Stimulated activated CD8-positive, alpha-beta memory T cell treated with anti-CD3 and anti-CD28 coated beads, Interleukin-7, amount 100 ng/mL, for 4 hours (primary cell): ENCODE data around the gene C3orf52.
"Not testable (repeated sequence)": the region's sequence is repeated elsewhere in the genome, so short reads cannot be mapped to it uniquely, and the experiment has no call there.

Source experiments
- DNase-seq, 2 donors: peaks; one replicate each; pipeline ENCODE4 v3.0.0-alpha.2; 2020; ENCODE audit warnings: low read depth in 2 of 2

Gene C3orf52, protein sequence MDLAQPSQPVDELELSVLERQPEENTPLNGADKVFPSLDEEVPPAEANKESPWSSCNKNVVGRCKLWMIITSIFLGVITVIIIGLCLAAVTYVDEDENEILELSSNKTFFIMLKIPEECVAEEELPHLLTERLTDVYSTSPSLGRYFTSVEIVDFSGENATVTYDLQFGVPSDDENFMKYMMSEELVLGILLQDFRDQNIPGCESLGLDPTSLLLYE

DNA sequence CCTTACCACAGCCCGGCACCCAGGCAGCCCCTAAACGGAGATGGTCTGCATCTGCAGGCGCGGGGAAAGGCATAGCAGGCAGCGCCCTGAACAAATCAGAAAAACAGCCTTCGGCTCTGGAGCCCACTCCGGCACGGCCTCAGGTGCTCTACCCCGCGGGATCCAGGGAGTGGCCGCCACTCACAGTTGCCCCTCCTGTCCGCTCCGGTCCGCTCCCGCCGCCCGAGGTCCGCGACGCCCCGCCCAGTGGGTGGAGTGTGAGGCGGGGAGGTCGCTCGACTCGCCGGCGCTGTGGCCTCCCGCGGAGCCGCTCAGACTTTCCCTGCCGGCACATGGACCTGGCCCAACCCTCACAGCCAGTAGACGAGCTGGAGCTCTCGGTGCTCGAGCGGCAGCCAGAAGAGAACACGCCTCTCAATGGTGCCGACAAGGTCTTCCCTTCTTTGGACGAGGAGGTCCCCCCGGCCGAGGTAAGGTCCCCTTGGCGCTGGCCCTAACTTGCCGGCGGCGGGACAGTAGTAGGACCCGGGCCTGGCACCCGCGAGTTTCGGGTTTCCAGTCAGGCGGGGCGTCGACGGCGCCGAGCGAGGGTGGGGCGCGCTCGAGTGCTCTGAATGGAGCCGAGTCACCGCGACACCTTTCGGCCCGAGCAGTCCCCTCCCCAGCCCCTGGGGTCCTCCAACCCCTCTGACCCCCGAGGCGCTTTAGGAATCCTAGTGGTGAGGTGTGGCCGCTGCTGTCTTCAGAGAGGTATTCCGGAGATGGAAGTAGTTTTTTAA, at the start of gene C3orf52:
Gene C3orf52 (plus strand): TSS at position 314 of the 779 bp plus-strand sequence. CDS start 19 bp downstream, at position 333.
- peak in 1 of 2 donors; percentile 50 for DNase-seq

- DNase-seq, result not testable (repeated sequence)
Observed at GRCh38 chr3:112037194-112037593, 49.0 kb upstream of the C3orf52 start.

DNA sequence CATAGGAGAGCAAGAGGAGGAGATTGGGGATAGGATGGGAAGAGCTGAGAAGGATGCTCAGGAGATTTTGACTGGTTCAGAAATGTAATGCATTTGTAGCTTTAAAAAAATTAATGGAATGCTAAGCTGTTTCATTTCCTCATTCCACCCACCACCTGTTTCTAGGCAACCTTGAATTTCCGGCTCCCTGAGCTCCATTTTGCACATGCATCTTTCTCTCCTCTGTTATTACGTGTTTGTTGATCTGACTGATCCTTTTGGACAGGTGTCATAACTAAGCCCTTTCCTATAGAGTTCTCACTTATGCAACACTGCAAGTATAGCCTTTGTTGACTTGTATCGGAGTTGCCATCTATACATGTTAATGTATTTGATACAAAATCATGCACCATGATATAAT, 47.3 kb upstream of the C3orf52 start:
- no peak for DNase-seq

GRCh38 chr3:112041321-112041720, 44.9 kb upstream of the C3orf52 start:
- no peak for DNase-seq

- DNase-seq, result no peak
Observed at GRCh38 chr3:112042842-112043280, 43.3 kb upstream of the C3orf52 start.

GRCh38 chr3:112043621-112044201, 42.5 kb upstream of the C3orf52 start:
- peak; percentile 24 to 35 for DNase-seq

- no peak for DNase-seq
Observed at GRCh38 chr3:112046599-112046998, 39.6 kb upstream of the C3orf52 start.

DNA sequence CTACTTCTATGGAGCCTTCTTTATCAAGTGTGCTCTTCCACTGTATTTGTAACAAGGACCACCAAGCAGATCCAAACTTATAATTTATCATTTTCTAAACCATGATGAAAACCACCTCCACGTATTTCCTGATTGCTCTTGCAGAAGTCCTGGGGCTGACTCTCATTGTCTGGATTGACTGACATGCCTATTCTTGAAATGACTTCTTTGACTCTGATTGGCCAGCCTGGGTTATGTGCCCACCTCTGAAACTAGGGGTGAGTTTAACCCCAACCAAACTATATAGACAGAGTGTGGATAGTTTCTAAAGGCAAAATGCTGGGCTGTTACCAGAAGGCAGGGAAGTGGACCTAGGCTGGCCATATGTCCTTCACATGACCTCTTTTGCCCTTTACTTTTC, 38.9 kb upstream of the C3orf52 start:
- DNase-seq, result no peak

GRCh38 chr3:112048911-112049310, 37.3 kb upstream of the C3orf52 start:
- DNase-seq, result no peak

GRCh38 chr3:112053229-112053628, 33.0 kb upstream of the C3orf52 start:
- no peak for DNase-seq

- DNase-seq, result no peak
Observed at GRCh38 chr3:112056451-112056929, 29.7 kb upstream of the C3orf52 start.

GRCh38 chr3:112059497-112059896, 26.7 kb upstream of the C3orf52 start:
- DNase-seq, result no peak

GRCh38 chr3:112061152-112061551, 25.0 kb upstream of the C3orf52 start:
- no peak for DNase-seq

GRCh38 chr3:112072387-112073060, 13.7 kb upstream of the C3orf52 start:
- peak in 1 of 2 donors; percentile 23 for DNase-seq

DNA sequence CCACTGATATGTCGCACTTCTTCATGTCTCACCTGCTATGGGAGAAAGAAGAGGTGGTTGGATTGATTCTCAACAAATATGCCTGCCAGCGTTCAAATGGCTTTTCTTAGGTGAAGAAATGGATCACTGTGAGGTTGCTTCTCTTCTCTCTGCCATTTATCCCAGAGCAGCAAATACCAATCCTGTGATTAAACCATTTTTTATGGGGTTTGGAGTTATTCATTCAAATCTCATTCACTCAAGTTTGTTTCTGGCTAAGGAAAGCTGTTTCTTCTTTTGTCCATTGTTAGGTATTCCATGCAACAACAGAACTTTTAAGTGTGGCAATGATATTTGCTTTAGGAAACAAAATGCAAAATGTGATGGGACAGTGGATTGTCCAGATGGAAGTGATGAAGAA, 12.2 kb upstream of the C3orf52 start:
- no peak for DNase-seq

- no peak for DNase-seq
Observed at GRCh38 chr3:112074616-112075497, 11.3 kb upstream of the C3orf52 start.

- no peak for DNase-seq
Observed at GRCh38 chr3:112078125-112079083, 7.8 kb upstream of the C3orf52 start.

DNA sequence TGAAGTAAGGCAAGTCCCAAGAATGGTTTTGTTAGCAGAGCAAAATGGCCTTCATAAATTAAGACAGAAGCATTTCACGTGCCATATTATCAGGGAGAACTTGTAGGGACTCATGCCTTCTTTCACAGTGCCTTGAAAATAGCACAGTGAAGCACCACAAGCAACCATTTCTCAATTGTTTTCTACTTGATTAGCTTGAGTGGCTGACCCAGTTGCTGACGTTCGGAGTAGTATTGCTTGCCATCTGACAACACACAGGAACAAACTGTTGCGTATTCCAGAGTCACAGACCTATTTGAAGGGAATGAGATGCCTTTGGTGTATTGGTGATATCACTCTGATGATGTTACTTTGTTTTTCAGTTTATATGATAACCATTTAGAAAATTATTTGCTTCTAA, 3.0 kb upstream of the C3orf52 start:
- no peak for DNase-seq

DNA sequence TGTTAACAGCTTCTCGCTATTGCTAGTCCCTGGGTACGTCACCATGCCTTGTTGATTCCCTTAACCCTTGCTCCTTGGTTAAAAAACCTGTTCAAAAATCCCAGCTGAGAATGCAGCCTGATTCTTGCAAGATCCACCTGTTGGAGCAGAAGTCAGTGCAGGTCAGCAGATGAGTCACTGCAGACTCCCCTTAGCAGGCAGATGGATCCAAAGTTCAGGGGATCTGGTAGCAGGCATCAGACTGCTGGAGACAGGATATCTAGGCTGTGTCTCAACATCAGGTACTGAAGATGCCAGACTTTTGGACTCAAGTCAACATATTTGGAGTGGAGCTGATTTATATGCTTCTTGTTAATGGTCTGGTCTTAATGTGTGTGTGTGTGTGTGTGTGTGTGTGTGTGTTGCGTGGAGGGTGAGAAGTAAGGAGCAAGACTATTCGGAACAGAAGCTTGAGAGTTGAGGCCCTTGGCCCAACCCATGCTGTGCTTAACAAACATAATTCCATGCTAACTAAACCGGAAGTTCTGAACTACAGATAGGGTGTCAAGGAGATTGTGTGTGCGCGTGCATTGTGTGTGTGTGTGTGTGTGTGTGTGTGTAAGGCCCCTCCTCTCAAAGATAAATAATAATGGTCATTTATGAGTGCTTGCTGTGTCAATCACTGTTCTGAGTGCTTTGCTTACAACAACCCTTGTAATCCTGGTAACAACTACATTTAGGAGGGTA, 1.0 kb upstream of the C3orf52 start:
- no peak for DNase-seq
